ENCODE data around the gene DIO1. TPM values are rescaled to one million over a fixed set of nuclear protein-coding genes. Genes with fewer than 3 reads are reported as not detected.

Gene DIO1
- total and polyA plus RNA-seq, 2 of the 8 experiments (the other 6 are each of a cell fraction or from before 2014, with no cell fraction given): 0.14 TPM; not detected in 1

- TF ChIP-seq PHF8 (conservative IDR thresholded peaks at IDR 0.05; ENCODE audit: low read depth, low read length): no peak
- TF ChIP-seq SUZ12 (IDR thresholded peaks at IDR 0.05; ENCODE audit: low read length): no peak
- TF ChIP-seq BACH1 (IDR thresholded peaks at IDR 0.05; ENCODE audit: low read length): no peak
- TF ChIP-seq CTCF (IDR thresholded peaks at IDR 0.05; ENCODE audit: control extremely low read depth in 1 of 3, insufficient read depth in 1 of 3, low read depth in 1 of 3, low read length in 3 of 3): no peak
- TF ChIP-seq SP4 (IDR thresholded peaks at IDR 0.05; ENCODE audit: low read length): no peak
- TF ChIP-seq TAF1 (IDR thresholded peaks at IDR 0.05; ENCODE audit: low read depth, low read length): no peak
- TF ChIP-seq MAFK (IDR thresholded peaks at IDR 0.05; ENCODE audit: low read depth, low read length): no peak
These were observed 5.2 kb downstream of the DIO1 start (continued) for GRCh38 chr1:53899206-53899628.

All from H1 (cell line).